Right lung (tissue), 5 donors: ENCODE data around the gene CCNA2. TPM values are rescaled to one million over a fixed set of nuclear protein-coding genes. Genes with fewer than 3 reads are reported as not detected.
A peak's percentile ranks its signal among the peaks of the same experiment; 100 is the strongest.

Source experiments
- DNase-seq, 2 donors: peaks; one replicate each; pipeline ENCODE4 v3.0.0-alpha.2; 2013
- polyA plus RNA-seq, 5 donors: library from polyadenylated mRNA; unstranded; fragments of 120-200 nt; gene quantifications; one replicate each; pipeline versions ENCODE4 v1.2.1 to v1.2.3, GENCODE V29; 2013; ENCODE audit warnings: inconsistent platforms in 1 of 5, low replicate concordance in 1 of 5; ENCODE audit not compliant: insufficient read length in 5 of 5, insufficient read depth in 1 of 5

Gene CCNA2
- polyA plus RNA-seq, 5 donors = 22.5 to 75.7 (median 39.3) TPM

GRCh38 chr4:121778991-121779628 is 44.6 kb downstream of the CCNA2 start:
- peak; percentile 53 to 57 for DNase-seq

- no peak for DNase-seq
These were observed 46.1 kb downstream of the CCNA2 start for GRCh38 chr4:121777625-121778024.

- DNase-seq = no peak
These were observed 46.9 kb downstream of the CCNA2 start for GRCh38 chr4:121776610-121777401.

GRCh38 chr4:121773883-121774282 is 49.8 kb downstream of the CCNA2 start:
- no peak for DNase-seq

- no peak for DNase-seq
These were observed 51.8 kb downstream of the CCNA2 start for GRCh38 chr4:121771869-121772268.

- DNase-seq = no peak
These were observed 54.3 kb downstream of the CCNA2 start for GRCh38 chr4:121769341-121769740.

- DNase-seq = no peak
These were observed 56.5 kb downstream of the CCNA2 start for GRCh38 chr4:121767166-121767565.

Other genes starting within 250 kb of the CCNA2 start
- 100 to 1,000 TPM; 633 to 789 (median 645) TPM for gene ANXA5, start 126.9 kb downstream of the CCNA2 start, polyA plus RNA-seq
- 10 to 100 TPM; 16.5 to 22.3 (median 17.7) TPM for gene SMIM43, start 58.7 kb downstream of the CCNA2 start, polyA plus RNA-seq
- gene EXOSC9, start 22.6 kb downstream of the CCNA2 start, polyA plus RNA-seq = 10 to 100 TPM; 48.0 to 72.7 (median 58.4) TPM
- 10 to 100 TPM; 21.4 to 34.8 (median 33.5) TPM for gene BBS7, start 46.6 kb upstream of the CCNA2 start, polyA plus RNA-seq
- 1 to 10 TPM; 5.2 to 8.5 (median 6.4) TPM for gene TRPC3, start 128.2 kb upstream of the CCNA2 start, polyA plus RNA-seq